SK-N-SH (cell line): Measurements from ENCODE around the gene SMCHD1. TPM values are rescaled to one million over a fixed set of nuclear protein-coding genes. Genes with fewer than 3 reads are reported as not detected.
"Not testable (repeated sequence)": the region's sequence is repeated elsewhere in the genome, so short reads cannot be mapped to it uniquely, and the experiment has no call there.

Source experiments
- CTCF ChIA-PET: fragments of 300-600, 350-600 bp; formaldehyde crosslinking; extraction: SDS; loops from one replicate; lab custom pipeline; 2021; lab: Yijun Ruan, JAX
- POLR2A ChIA-PET: fragments of 350-600 bp; sonication (Branson Sonifier 250); formaldehyde crosslinking; extraction: SDS; loops from one replicate; lab custom pipeline; 2020; ENCODE audit warnings: antibody characterized with exemption, inconsistent platforms; lab: Yijun Ruan, JAX
- DNase-seq: peaks from one replicate; pipeline ENCODE4 v3.0.0; 2012
- H2AFZ ChIP-seq: fragments of 200-600 bp; sonication (generic); 2 replicates; pipeline ENCODE4 v1.8.1; 2016; ENCODE audit warnings: antibody characterized with exemption, mild to moderate bottlenecking, low read depth
- H3F3A ChIP-seq: fragments of 200-600 bp; sonication (generic); replicated peaks from 2 replicates; pipeline ENCODE3; 2016; ENCODE audit warnings: antibody characterized with exemption, mild to moderate bottlenecking; ENCODE audit not compliant: insufficient read depth
- H3K27ac ChIP-seq, 2 experiments: fragments of 200-500 bp in 1 of 2; fragments of 200-600 bp in 1 of 2; sonication (Bioruptor generic) in 1 of 2; sonication (generic), shearing (Covaris generic) in 1 of 2; 2 replicates each; pipeline versions ENCODE4 v1.5.1 to v1.6.1; 2014 to 2016; ENCODE audit warnings: low read depth in 2 of 2, inconsistent platforms in 1 of 2, low read length in 1 of 2, mild to moderate bottlenecking in 1 of 2, mixed read lengths in 1 of 2
- H3K27me3 ChIP-seq: fragments of 200-600 bp; sonication (generic), shearing (Covaris generic); 2 replicates; pipeline ENCODE4 v1.6.1; 2016; ENCODE audit warnings: mixed run types; ENCODE audit not compliant: insufficient read depth
- H3K36me3 ChIP-seq, 2 experiments: fragments of 200-500 bp in 1 of 2; fragments of 200-600 bp in 1 of 2; sonication (Bioruptor generic) in 1 of 2; sonication (generic) in 1 of 2; replicated peaks in 1 of 2; 2 replicates each; pipeline versions ENCODE3 to v1.5.1; 2014 to 2016; ENCODE audit warnings: low read length in 1 of 2, mild to moderate bottlenecking in 1 of 2; ENCODE audit not compliant: insufficient read depth in 2 of 2, control insufficient read depth in 1 of 2
- H3K4me1 ChIP-seq, 2 experiments: fragments of 200-500 bp in 1 of 2; fragments of 200-600 bp in 1 of 2; sonication (Bioruptor generic) in 1 of 2; sonication (generic), shearing (Covaris generic) in 1 of 2; 2 replicates each; pipeline versions ENCODE4 v1.5.1 to v1.6.1; 2014 to 2016; ENCODE audit warnings: low read depth in 1 of 2, low read length in 1 of 2, mixed run types in 1 of 2; ENCODE audit not compliant: insufficient read depth in 2 of 2, control insufficient read depth in 1 of 2
- H3K4me2 ChIP-seq: fragments of 200-600 bp; sonication (generic), shearing (Covaris generic); 2 replicates; pipeline ENCODE4 v1.6.1; 2017; ENCODE audit warnings: mixed run types
- H3K4me3 ChIP-seq, 2 experiments: fragments of 200-500 bp in 1 of 2; fragments of 200-600 bp in 1 of 2; sonication (Bioruptor generic) in 1 of 2; sonication (generic), shearing (Covaris generic) in 1 of 2; 2 replicates each; pipeline versions ENCODE4 v1.5.1 to v1.8.1; 2014 to 2016; ENCODE audit warnings: low read depth in 2 of 2, inconsistent platforms in 1 of 2, low read length in 1 of 2, mild to moderate bottlenecking in 1 of 2, mixed read lengths in 1 of 2, moderate library complexity in 1 of 2
- H3K79me2 ChIP-seq: fragments of 200-600 bp; sonication (generic); 2 replicates; pipeline ENCODE4 v1.8.1; 2017; ENCODE audit warnings: mild to moderate bottlenecking; ENCODE audit not compliant: insufficient read depth
- H3K9ac ChIP-seq: fragments of 200-600 bp; sonication (generic); 2 replicates; pipeline ENCODE4 v1.6.1; 2017; ENCODE audit warnings: mixed run types
- H3K9me2 ChIP-seq: fragments of 200-600 bp; sonication (generic); 2 replicates; pipeline ENCODE4 v1.6.1; 2017; ENCODE audit warnings: mixed run types
- H3K9me3 ChIP-seq: fragments of 200-600 bp; sonication (generic); 2 replicates; pipeline ENCODE4 v1.6.1; 2017; ENCODE audit warnings: mixed run types, mild to moderate bottlenecking, moderate library complexity
- H4K20me1 ChIP-seq: fragments of 200-600 bp; sonication (generic); 2 replicates; pipeline ENCODE4 v1.6.1; 2017; ENCODE audit warnings: mild to moderate bottlenecking, mixed run types; ENCODE audit not compliant: insufficient read depth
- ELF1 ChIP-seq: IDR thresholded peaks from 2 replicates; pipeline ENCODE4 v1.4.0; 2012
- EZH2phosphoT487 ChIP-seq: fragments of 200-600 bp; sonication (generic); IDR thresholded peaks from 2 replicates; pipeline ENCODE4 v1.6.1; 2017; ENCODE audit warnings: low read depth, mixed run types, mild to moderate bottlenecking, antibody characterized with exemption, moderate library complexity, borderline replicate concordance
- FOXJ3 ChIP-seq: sonication (generic); formaldehyde crosslinking; IDR thresholded peaks from 2 replicates; pipeline ENCODE4 v1.5.1; 2020; ENCODE audit warnings: mild to moderate bottlenecking, missing genetic modification reagents
- GABPA ChIP-seq: IDR thresholded peaks from 2 replicates; pipeline ENCODE4 v1.4.0; 2012; ENCODE audit warnings: low read depth, mild to moderate bottlenecking
- JUND ChIP-seq: IDR thresholded peaks from 2 replicates; pipeline ENCODE4 v1.4.0; 2012
- NFIC ChIP-seq: IDR thresholded peaks from 2 replicates; pipeline ENCODE4 v1.4.0; 2012; ENCODE audit warnings: borderline replicate concordance
- NRF1 ChIP-seq: IDR thresholded peaks from 2 replicates; pipeline ENCODE4 v1.6.1; 2012; ENCODE audit warnings: low read depth, mild to moderate bottlenecking, low read length
- SMC3 ChIP-seq: IDR thresholded peaks from 2 replicates; pipeline ENCODE4 v1.6.1; 2012; ENCODE audit warnings: low read depth, low read length, improper control_type of control experiment
- TCF12 ChIP-seq: IDR thresholded peaks from 2 replicates; pipeline ENCODE4 v1.4.0; 2012
- WGBS: methylation state at CpG from one replicate; pipeline ENCODE4 v1.1.6; 2017; ENCODE audit warnings: low lambda C conversion rate; 5-methylcytosine and 5-hydroxymethylcytosine counted together
- polyA plus RNA-seq, 3 experiments: library from polyadenylated mRNA; depleted of rRNA; stranded (reverse); fragments of >200 nt; gene quantifications; 2 replicates each; pipeline ENCODE4 v1.2.3, GENCODE V29; 2012
- TF ChIP-seq, protein P1 (sequence below): IDR thresholded peaks from 2 replicates; pipeline ENCODE4; 2012
- TF ChIP-seq, protein P2 (sequence below): fragments of 150-350 bp; IDR thresholded peaks from 2 replicates; pipeline ENCODE4 v1.6.1; 2016; ENCODE audit warnings: mild to moderate bottlenecking, low read depth, low read length

Gene SMCHD1
- polyA plus RNA-seq, 1 of the 3 experiments (the other 2 are of a cell fraction): 8.9 TPM

DNA sequence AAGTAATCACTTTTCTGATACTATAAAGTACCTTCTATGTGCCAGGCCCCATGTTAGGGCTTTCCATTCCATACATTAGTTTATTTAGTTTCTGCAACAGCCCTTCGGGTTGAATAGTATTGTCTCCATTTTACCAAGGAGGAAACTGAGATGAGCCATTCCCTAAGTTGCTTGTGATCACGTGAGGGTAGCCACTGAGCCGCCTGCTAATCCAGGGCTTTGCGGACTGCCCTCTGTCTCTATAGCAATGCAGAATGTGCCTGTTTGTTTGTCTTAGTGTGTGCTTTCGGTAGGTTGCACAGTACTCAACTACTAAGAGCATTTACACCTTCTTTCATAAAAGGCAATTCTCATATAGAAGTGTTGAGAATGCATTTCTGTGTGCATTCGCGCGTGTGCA is 196.2 kb downstream of the SMCHD1 start (continued):
- no peak for TF ChIP-seq GABPA

DNA sequence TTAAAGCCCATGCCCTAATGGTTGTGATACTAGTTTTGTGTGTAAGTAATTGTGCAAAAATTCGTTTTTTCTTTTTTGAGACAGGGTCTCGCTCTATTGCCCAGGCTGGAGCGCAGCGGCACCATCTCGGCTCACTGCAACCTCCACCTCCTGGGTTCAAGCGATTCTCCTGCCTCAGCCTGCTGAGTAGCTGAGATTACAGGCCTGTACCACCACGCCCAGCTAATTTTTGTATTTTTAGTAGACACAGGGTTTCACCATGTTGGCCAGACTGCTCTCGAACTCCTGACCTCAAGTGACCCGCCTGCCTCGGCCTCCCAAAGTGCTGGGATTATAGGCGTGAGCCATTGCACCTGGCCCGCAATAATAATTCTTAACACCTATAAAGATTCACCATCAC is 196.9 kb downstream of the SMCHD1 start:
- H3K27ac ChIP-seq, H3K9me2 ChIP-seq, DNase-seq, H3K4me1 ChIP-seq, H3K4me3 ChIP-seq, H3K9me3 ChIP-seq, H2AFZ ChIP-seq, H3F3A ChIP-seq, H4K20me1 ChIP-seq, CTCF ChIA-PET, H3K36me3 ChIP-seq, H3K79me2 ChIP-seq, POLR2A ChIA-PET, H3K4me2 ChIP-seq, H3K9ac ChIP-seq: not testable (repeated sequence)
- peaks cover 17% of the 10 kb centered on the region for H3K27me3 ChIP-seq
- 69% methylated on average over 12 of the region's 12 CpGs for WGBS

DNA sequence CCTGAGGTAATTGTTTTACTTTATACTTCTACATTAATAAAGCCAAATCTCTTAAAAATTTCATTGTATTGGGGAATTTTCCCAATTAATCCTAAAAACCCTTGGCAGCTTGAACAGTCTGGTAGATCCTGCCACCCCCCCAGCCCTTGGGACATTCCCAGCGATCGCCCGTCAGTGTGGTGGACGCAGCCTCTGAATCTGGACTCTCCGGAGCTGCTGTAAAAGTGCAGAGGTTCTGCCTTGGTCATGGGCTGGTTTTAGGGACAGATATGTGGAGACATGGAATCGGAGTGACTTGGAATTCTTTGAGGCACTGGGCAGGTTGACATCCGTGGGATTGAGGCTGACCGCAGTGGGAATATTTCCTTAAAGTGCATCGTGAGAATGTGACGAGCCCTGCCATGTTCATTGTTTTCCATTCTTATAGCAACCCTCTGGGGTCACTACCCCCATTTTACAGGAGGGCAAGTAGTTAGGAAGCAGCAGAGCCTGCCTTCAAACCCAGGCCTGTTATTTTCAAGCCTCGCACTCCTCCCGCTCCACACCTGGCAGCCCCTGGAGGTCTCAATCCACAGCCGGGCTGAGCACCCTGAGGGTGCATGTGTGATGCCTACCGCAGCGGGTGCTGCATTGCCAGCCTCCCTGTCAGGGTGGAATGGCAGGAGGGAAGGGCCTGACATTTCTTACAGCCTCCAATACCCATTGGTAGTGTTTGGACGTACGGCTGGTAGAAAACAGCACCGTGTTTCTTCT is 197.8 kb downstream of the SMCHD1 start:
- Histone ChIP-seq H2AFZ (no peak overlapping the region), H3K27me3 (peaks cover 11% of the 10 kb centered on the region), H3K9me3 (no peaks in the 10 kb centered on the region), H3K4me3 (no peak overlapping the region), H3K9me2 (no peaks in the 10 kb centered on the region), H3K36me3 (no peaks in the 10 kb centered on the region), H3K4me2 (no peak overlapping the region), H3K4me1 (no peaks in the 10 kb centered on the region; a peak in 1 of 4 replicates), H4K20me1 (no peaks in the 10 kb centered on the region), H3K9ac (no peak overlapping the region)
- ChIA-PET CTCF (no interaction called here), POLR2A (no interaction called here)
- WGBS: 87% methylated on average over 14 of the region's 18 CpGs
- no peak for DNase-seq
- TF ChIP-seq ELF1 (no peak), NRF1 (no peak), JUND (no peak), FOXJ3 (CRISPR knock-in tag) (no peak), TCF12 (no peak), NFIC (no peak), EZH2phosphoT487 (no peak), SMC3 (no peak)
- TF ChIP-seq, protein P1, sequence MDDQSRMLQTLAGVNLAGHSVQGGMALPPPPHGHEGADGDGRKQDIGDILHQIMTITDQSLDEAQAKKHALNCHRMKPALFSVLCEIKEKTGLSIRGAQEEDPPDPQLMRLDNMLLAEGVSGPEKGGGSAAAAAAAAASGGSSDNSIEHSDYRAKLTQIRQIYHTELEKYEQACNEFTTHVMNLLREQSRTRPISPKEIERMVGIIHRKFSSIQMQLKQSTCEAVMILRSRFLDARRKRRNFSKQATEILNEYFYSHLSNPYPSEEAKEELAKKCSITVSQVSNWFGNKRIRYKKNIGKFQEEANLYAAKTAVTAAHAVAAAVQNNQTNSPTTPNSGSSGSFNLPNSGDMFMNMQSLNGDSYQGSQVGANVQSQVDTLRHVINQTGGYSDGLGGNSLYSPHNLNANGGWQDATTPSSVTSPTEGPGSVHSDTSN: no peak
- TF ChIP-seq, protein P2, sequence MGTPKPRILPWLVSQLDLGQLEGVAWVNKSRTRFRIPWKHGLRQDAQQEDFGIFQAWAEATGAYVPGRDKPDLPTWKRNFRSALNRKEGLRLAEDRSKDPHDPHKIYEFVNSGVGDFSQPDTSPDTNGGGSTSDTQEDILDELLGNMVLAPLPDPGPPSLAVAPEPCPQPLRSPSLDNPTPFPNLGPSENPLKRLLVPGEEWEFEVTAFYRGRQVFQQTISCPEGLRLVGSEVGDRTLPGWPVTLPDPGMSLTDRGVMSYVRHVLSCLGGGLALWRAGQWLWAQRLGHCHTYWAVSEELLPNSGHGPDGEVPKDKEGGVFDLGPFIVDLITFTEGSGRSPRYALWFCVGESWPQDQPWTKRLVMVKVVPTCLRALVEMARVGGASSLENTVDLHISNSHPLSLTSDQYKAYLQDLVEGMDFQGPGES: no peak
- TF ChIP-seq, all 33 proteins: peak for 0
- Histone ChIP-seq H3F3A (no peaks in the 10 kb centered on the region), H3K79me2 (no peaks in the 10 kb centered on the region), H3K27ac (no peak overlapping the region)
